HepG2 (cell line): ENCODE data around the gene GPR25. TPM values are rescaled to one million over a fixed set of nuclear protein-coding genes. Genes with fewer than 3 reads are reported as not detected.

Experiments used
- DMAP1 ChIP-seq: IDR thresholded peaks from 2 replicates; pipeline ENCODE4 v1.6.1; 2016
- DNMT1 ChIP-seq: sonication (generic); formaldehyde crosslinking; IDR thresholded peaks from 2 replicates; pipeline ENCODE4 v1.5.1; 2020; ENCODE audit warnings: mild to moderate bottlenecking, missing genetic modification reagents
- ESRRA ChIP-seq: sonication (generic); formaldehyde crosslinking; IDR thresholded peaks from 2 replicates; pipeline ENCODE4 v1.5.1; 2020; ENCODE audit warnings: mild to moderate bottlenecking, low read depth, missing genetic modification reagents
- FOXK2 ChIP-seq: fragments of 450-650 bp; IDR thresholded peaks from 2 replicates; pipeline ENCODE4 v1.6.1; 2016
- KDM6A ChIP-seq: IDR thresholded peaks from 2 replicates; pipeline ENCODE4 v1.6.1; 2016; ENCODE audit warnings: low read depth
- MED1 ChIP-seq: sonication (generic); formaldehyde crosslinking; IDR thresholded peaks from 2 replicates; pipeline ENCODE4 v1.4.0; 2020; ENCODE audit warnings: missing genetic modification reagents
- MZF1 ChIP-seq: sonication (generic); formaldehyde crosslinking; IDR thresholded peaks from 2 replicates; pipeline ENCODE4 v1.8.1; 2023; ENCODE audit warnings: mild to moderate bottlenecking, missing genetic modification reagents, borderline replicate concordance
- NFE2L1 ChIP-seq: sonication (generic); formaldehyde crosslinking; IDR thresholded peaks from 2 replicates; pipeline ENCODE4 v1.4.0; 2020; ENCODE audit warnings: missing genetic modification reagents, mild to moderate bottlenecking, borderline replicate concordance
- RNF2 ChIP-seq: fragments of 450-650 bp; conservative IDR thresholded peaks from 2 replicates; pipeline ENCODE4 v1.6.1; 2016; ENCODE audit warnings: low read depth
- SOX6 ChIP-seq, 2 experiments: fragments of 450-650 bp in 1 of 2; sonication (generic) in 1 of 2; formaldehyde crosslinking in 1 of 2; IDR thresholded peaks; 2 replicates each; pipeline versions ENCODE4 v1.4.0 to v1.6.1; 2017 to 2020; ENCODE audit warnings: antibody characterized with exemption in 1 of 2, mild to moderate bottlenecking in 1 of 2, missing genetic modification reagents in 1 of 2
- TCF7 ChIP-seq: sonication (generic); IDR thresholded peaks from 2 replicates; pipeline ENCODE4 v1.6.1; 2016; ENCODE audit warnings: antibody characterized with exemption, low read depth
- TMF1 ChIP-seq: sonication (generic); formaldehyde crosslinking; IDR thresholded peaks from 2 replicates; pipeline ENCODE4 v1.8.1; 2022; ENCODE audit warnings: low read depth, missing genetic modification reagents
- YEATS4 ChIP-seq: sonication (generic); formaldehyde crosslinking; IDR thresholded peaks from 2 replicates; pipeline ENCODE4 v1.4.0; 2020; ENCODE audit warnings: missing genetic modification reagents, borderline replicate concordance
- ZIK1 ChIP-seq: sonication (generic); formaldehyde crosslinking; IDR thresholded peaks from 2 replicates; pipeline ENCODE4 v1.5.0; 2020; ENCODE audit warnings: mild to moderate bottlenecking, low read depth, missing genetic modification reagents, borderline replicate concordance
- ZNF510 ChIP-seq: sonication (generic); formaldehyde crosslinking; IDR thresholded peaks from 2 replicates; pipeline ENCODE4 v1.4.0; 2020; ENCODE audit warnings: low read depth, mild to moderate bottlenecking, missing genetic modification reagents
- ZNF557 ChIP-seq: sonication (generic); formaldehyde crosslinking; IDR thresholded peaks from 2 replicates; pipeline ENCODE4 v1.4.0; 2020; ENCODE audit warnings: missing genetic modification reagents
- ZNF747 ChIP-seq: sonication (generic); formaldehyde crosslinking; IDR thresholded peaks from 2 replicates; pipeline ENCODE4 v1.8.1; 2023; ENCODE audit warnings: missing genetic modification reagents, mild to moderate bottlenecking, borderline replicate concordance
- polyA plus RNA-seq, 8 experiments: library from polyadenylated mRNA; depleted of rRNA in 3 of 8; stranded (reverse) in 7 of 8; unstranded in 1 of 8; fragments of >200 nt; fragmentation: Illumina TruSeq in 4 of 8; extraction: Trizol in 4 of 8; gene quantifications; 2 replicates each; pipeline versions ENCODE4 v1.2.1 to v1.2.3, GENCODE V29; 2011 to 2016; ENCODE audit warnings: low read depth in 4 of 8, missing spikeins in 1 of 8, mixed read lengths in 1 of 8; ENCODE audit not compliant: insufficient read depth in 1 of 8
- total RNA-seq, 5 experiments: library from RNA; depleted of rRNA; stranded (reverse); fragments of >200 nt; fragmentation: Illumina TruSeq; extraction: Trizol; gene quantifications; 2 replicates each; pipeline ENCODE4 v1.2.3, GENCODE V29; 2016; ENCODE audit warnings: low read depth in 1 of 5
- TF ChIP-seq, protein P1 (sequence below): sonication (generic); formaldehyde crosslinking; IDR thresholded peaks from 2 replicates; pipeline ENCODE4 v1.5.0; 2020; ENCODE audit warnings: missing genetic modification reagents
- TF ChIP-seq, protein P2 (sequence below): sonication (generic); formaldehyde crosslinking; IDR thresholded peaks from 2 replicates; pipeline ENCODE4 v1.8.1; 2023; ENCODE audit warnings: mild to moderate bottlenecking, inconsistent platforms, moderate library complexity, missing genetic modification reagents, borderline replicate concordance
- TF ChIP-seq, protein P3 (sequence below): sonication (generic); formaldehyde crosslinking; IDR thresholded peaks from 2 replicates; pipeline ENCODE4 v1.4.0; 2020; ENCODE audit warnings: missing genetic modification reagents, borderline replicate concordance

GPR25 gene
- total and polyA plus RNA-seq, 2 of the 13 experiments (the other 11 are each of a cell fraction or from before 2014, with no cell fraction given): not detected

DNA sequence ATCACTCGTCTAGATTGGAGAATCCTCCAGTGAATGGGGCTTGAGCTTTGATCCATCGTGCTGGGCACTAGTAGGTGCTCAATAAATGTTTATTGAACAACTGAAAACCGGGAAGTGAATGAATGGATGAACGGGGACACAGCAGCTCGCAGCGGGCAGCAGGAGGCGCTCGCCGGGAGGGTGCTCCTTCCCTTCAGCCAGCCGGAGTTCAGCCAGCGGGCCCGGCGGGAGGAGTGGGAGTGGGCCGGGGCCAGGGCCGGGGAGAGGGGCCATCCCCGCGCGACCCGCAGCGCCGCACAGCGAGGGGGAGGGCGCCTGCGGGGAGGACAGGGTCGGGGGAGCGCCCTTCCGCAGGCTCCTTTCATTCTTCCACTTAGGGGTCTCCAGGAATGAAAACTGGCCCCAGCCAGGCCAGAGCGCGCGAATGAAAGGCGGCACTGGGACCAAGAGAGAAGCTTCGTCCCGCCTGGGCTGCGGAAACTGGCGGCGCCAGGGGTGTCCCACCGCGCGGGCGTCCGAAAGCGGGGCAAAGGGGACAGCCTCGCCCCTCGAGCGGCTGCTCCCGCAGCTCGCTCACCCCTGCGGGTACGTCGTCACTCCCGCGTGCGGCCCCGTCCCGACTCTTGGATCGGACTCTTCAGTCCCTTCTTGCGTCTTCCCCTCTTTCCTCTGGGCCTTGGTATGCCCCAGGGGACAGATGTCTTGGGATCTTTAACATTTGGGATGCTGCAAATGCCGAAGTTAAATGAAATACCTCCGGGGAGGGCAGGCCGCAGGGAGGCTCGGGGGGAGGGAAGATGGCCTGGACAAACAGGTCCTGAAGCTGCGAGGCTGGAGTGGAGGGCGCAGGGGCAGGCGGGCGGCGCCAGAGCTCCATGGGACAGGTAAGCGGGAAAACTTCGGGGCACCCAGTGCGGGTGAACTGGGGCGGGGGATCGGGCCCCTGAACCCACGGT, 18.3 kb downstream of the GPR25 start (continued):
- TF ChIP-seq, protein P1, sequence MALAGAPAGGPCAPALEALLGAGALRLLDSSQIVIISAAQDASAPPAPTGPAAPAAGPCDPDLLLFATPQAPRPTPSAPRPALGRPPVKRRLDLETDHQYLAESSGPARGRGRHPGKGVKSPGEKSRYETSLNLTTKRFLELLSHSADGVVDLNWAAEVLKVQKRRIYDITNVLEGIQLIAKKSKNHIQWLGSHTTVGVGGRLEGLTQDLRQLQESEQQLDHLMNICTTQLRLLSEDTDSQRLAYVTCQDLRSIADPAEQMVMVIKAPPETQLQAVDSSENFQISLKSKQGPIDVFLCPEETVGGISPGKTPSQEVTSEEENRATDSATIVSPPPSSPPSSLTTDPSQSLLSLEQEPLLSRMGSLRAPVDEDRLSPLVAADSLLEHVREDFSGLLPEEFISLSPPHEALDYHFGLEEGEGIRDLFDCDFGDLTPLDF (CRISPR knock-in tag): peak; percentile 18; the same call in 1 of the 2 replicates
- TF ChIP-seq, protein P2, sequence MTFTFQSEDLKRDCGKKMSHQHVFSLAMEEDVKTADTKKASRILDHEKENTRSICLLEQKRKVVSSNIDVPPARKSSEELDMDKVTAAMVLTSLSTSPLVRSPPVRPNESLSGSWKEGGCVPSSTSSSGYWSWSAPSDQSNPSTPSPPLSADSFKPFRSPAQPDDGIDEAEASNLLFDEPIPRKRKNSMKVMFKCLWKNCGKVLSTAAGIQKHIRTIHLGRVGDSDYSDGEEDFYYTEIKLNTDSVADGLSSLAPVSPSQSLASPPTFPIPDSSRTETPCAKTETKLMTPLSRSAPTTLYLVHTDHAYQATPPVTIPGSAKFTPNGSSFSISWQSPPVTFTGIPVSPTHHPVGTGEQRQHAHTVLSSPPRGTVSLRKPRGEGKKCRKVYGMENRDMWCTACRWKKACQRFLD (CRISPR knock-in tag): peak; percentile 59; the same call in 1 of the 2 replicates
- peak; percentile 65; the same call in 1 of the 2 replicates for TF ChIP-seq ZNF747 (CRISPR knock-in tag)
- no peak for TF ChIP-seq TCF7
- TF ChIP-seq ESRRA: 0 out of 2 replicates have a peak, but pooled peaks have one; percentile 27
- TF ChIP-seq RNF2: 0 out of 2 replicates have a peak, but pooled peaks have one; percentile 7
- no peak for TF ChIP-seq ZIK1 (CRISPR knock-in tag)
- TF ChIP-seq KDM6A (CRISPR knock-in tag): no peak
- TF ChIP-seq NFE2L1 (CRISPR knock-in tag): 0 out of 2 replicates have a peak, but pooled peaks have one; percentile 82
- TF ChIP-seq FOXK2: peak; percentile 94
- TF ChIP-seq MZF1: no peak
- no peak for TF ChIP-seq SOX6 (IDR thresholded peaks at IDR 0.05)
- TF ChIP-seq SOX6 (CRISPR knock-in tag; IDR thresholded peaks at IDR 0.05): no peak
- TF ChIP-seq ZNF510 (CRISPR knock-in tag): 0 out of 2 replicates have a peak, but pooled peaks have one; percentile 37
- TF ChIP-seq DNMT1: peak; percentile 67
- 0 out of 2 replicates have a peak, but pooled peaks have one; percentile 24 for TF ChIP-seq DMAP1
- TF ChIP-seq YEATS4 (CRISPR knock-in tag): peak; percentile 77; the same call in 1 of the 2 replicates
- TF ChIP-seq ZNF557 (CRISPR knock-in tag): 0 out of 2 replicates have a peak, but pooled peaks have one; percentile 50
- 0 out of 2 replicates have a peak, but pooled peaks have one; percentile 38 for TF ChIP-seq TMF1 (CRISPR knock-in tag)
- TF ChIP-seq, protein P3, sequence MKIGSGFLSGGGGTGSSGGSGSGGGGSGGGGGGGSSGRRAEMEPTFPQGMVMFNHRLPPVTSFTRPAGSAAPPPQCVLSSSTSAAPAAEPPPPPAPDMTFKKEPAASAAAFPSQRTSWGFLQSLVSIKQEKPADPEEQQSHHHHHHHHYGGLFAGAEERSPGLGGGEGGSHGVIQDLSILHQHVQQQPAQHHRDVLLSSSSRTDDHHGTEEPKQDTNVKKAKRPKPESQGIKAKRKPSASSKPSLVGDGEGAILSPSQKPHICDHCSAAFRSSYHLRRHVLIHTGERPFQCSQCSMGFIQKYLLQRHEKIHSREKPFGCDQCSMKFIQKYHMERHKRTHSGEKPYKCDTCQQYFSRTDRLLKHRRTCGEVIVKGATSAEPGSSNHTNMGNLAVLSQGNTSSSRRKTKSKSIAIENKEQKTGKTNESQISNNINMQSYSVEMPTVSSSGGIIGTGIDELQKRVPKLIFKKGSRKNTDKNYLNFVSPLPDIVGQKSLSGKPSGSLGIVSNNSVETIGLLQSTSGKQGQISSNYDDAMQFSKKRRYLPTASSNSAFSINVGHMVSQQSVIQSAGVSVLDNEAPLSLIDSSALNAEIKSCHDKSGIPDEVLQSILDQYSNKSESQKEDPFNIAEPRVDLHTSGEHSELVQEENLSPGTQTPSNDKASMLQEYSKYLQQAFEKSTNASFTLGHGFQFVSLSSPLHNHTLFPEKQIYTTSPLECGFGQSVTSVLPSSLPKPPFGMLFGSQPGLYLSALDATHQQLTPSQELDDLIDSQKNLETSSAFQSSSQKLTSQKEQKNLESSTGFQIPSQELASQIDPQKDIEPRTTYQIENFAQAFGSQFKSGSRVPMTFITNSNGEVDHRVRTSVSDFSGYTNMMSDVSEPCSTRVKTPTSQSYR (CRISPR knock-in tag): peak; percentile 39; the same call in 1 of the 2 replicates
- 0 out of 2 replicates have a peak, but pooled peaks have one; percentile 8 for TF ChIP-seq MED1
